Body of pancreas (tissue), 4 donors: Measurements from ENCODE around the gene DAB2. TPM values are rescaled to one million over a fixed set of nuclear protein-coding genes. Genes with fewer than 3 reads are reported as not detected.

Source experiments
- ATAC-seq: fragments of 150-250 bp; one replicate; pipeline ENCODE4 v1.9.1; 2016
- DNase-seq, 4 donors: peaks; one replicate each; pipeline ENCODE4 v3.0.0-alpha.2; 2019
- H3K27ac ChIP-seq, 4 donors: fragments of 200-600 bp; sonication (generic); 1 replicate in 3 of 4; 2 replicates in 1 of 4; pipeline versions ENCODE4 v1.5.1 to v1.6.1; 2016 to 2019; ENCODE audit warnings: mild to moderate bottlenecking in 1 of 4, mixed read lengths in 1 of 4, moderate library complexity in 1 of 4
- H3K27me3 ChIP-seq, 2 donors: fragments of 200-600 bp; sonication (generic); one replicate each; pipeline ENCODE4 v1.6.0; 2016; ENCODE audit warnings: mild to moderate bottlenecking in 1 of 2
- H3K36me3 ChIP-seq, 2 donors: fragments of 200-600 bp; sonication (generic); replicated peaks in 1 of 2; 2 replicates each; pipeline ENCODE4 v1.5.1; 2016; ENCODE audit warnings: low read depth in 2 of 2; ENCODE audit not compliant: insufficient read depth in 1 of 2
- H3K4me1 ChIP-seq: fragments of 200-600 bp; sonication (generic); one replicate; pipeline ENCODE4 v1.6.0; 2016
- H3K4me3 ChIP-seq, 2 donors: fragments of 200-600 bp; sonication (generic); 1 replicate in 1 of 2; 2 replicates in 1 of 2; pipeline ENCODE4 v1.5.1; 2016 to 2019
- H3K9me3 ChIP-seq, 3 donors: fragments of 200-600 bp; sonication (generic); 1 replicate in 2 of 3; 2 replicates in 1 of 3; pipeline ENCODE4 v1.5.1; 2016
- CTCF ChIP-seq, 7 experiments: fragments of 450-650 bp in 4 of 7; fragments of 200-600 bp in 3 of 7; sonication (generic) in 3 of 7; IDR thresholded peaks; one replicate each; pipeline ENCODE4 v1.5.1; 2016 to 2019; ENCODE audit warnings: antibody characterized with exemption in 7 of 7
- POLR2A ChIP-seq, 3 donors: fragments of 450-650 bp; IDR thresholded peaks; one replicate each; pipeline ENCODE4 v1.6.1; 2016; ENCODE audit warnings: antibody characterized with exemption in 3 of 3, mild to moderate bottlenecking in 2 of 3
- WGBS, 2 donors: methylation state at CpG; one replicate each; pipeline ENCODE4 v1.1.5; 2017; 5-methylcytosine and 5-hydroxymethylcytosine counted together
- intact Hi-C: fragments of 100-400 bp; cut with DNase I; formaldehyde crosslinking; loops from one replicate; pipeline ENCODE4 v1.15.1; 2023
- total RNA-seq, 2 donors: library from RNA; depleted of rRNA; stranded (reverse); fragments of >200 nt; gene quantifications; one replicate each; pipeline ENCODE4 v1.1.0, GENCODE V29; 2016

Gene DAB2
- total RNA-seq, 2 donors from 2014 or later, result 33.9 to 39.4 TPM

- TF ChIP-seq CTCF (IDR thresholded peaks at IDR 0.05), result no peak
- TF ChIP-seq POLR2A (IDR thresholded peaks at IDR 0.05), result no peak
- Histone ChIP-seq H3K36me3 (no peaks in the 10 kb centered on the region), H3K27ac (no peak overlapping the region), H3K9me3 (no peaks in the 10 kb centered on the region), H3K4me3 (no peak overlapping the region), H3K4me1 (peaks cover 11% of the 10 kb centered on the region), H3K27me3 (no peaks in the 10 kb centered on the region)
- 91 to 92% methylated on average over 2 of the region's 2 CpGs for WGBS, 2 donors
- no peak for DNase-seq
- intact Hi-C loops, result no loop called here
- ATAC-seq, result no peak
These were observed 19.1 kb upstream of the DAB2 start for GRCh38 chr5:39443911-39444310.

GRCh38 chr5:39442991-39443390 is 18.2 kb upstream of the DAB2 start:
- Histone ChIP-seq H3K4me1 (peaks cover 11% of the 10 kb centered on the region), H3K27me3 (no peaks in the 10 kb centered on the region), H3K36me3 (no peaks in the 10 kb centered on the region), H3K4me3 (no peak overlapping the region), H3K27ac (no peak overlapping the region), H3K9me3 (no peaks in the 10 kb centered on the region)
- intact Hi-C loops, result no loop called here
- DNase-seq (no peak), ATAC-seq (no peak)
- TF ChIP-seq POLR2A (IDR thresholded peaks at IDR 0.05) (no peak), CTCF (IDR thresholded peaks at IDR 0.05) (no peak)
- 61 to 84% methylated on average over 3 of the region's 3 CpGs for WGBS, 2 donors

GRCh38 chr5:39441838-39442237 is 17.1 kb upstream of the DAB2 start:
- ATAC-seq, result no peak
- Histone ChIP-seq H3K27ac (no peak overlapping the region), H3K4me3 (no peak overlapping the region), H3K9me3 (no peaks in the 10 kb centered on the region), H3K4me1 (peaks cover 11% of the 10 kb centered on the region), H3K27me3 (no peaks in the 10 kb centered on the region), H3K36me3 (no peaks in the 10 kb centered on the region)
- intact Hi-C loops, result no loop called here
- WGBS, 2 donors, result 39 to 63% methylated on average over 2 of the region's 2 CpGs
- TF ChIP-seq CTCF (IDR thresholded peaks at IDR 0.05) (no peak), POLR2A (IDR thresholded peaks at IDR 0.05) (no peak)
- DNase-seq, result no peak

- intact Hi-C loops, result no loop called here
- DNase-seq, result no peak
- Histone ChIP-seq H3K4me1 (peaks cover 11% of the 10 kb centered on the region), H3K4me3 (no peak overlapping the region), H3K27ac (no peak overlapping the region), H3K36me3 (no peaks in the 10 kb centered on the region), H3K27me3 (no peaks in the 10 kb centered on the region), H3K9me3 (no peaks in the 10 kb centered on the region)
- no peak for ATAC-seq
- 50 to 61% methylated on average over 2 of the region's 2 CpGs for WGBS, 2 donors
- TF ChIP-seq POLR2A (IDR thresholded peaks at IDR 0.05), result no peak
These were observed 16.3 kb upstream of the DAB2 start for GRCh38 chr5:39440958-39441624.

GRCh38 chr5:39440192-39440957 is 15.6 kb upstream of the DAB2 start:
- TF ChIP-seq POLR2A (IDR thresholded peaks at IDR 0.05) (no peak), CTCF (IDR thresholded peaks at IDR 0.05) (no peak)
- H3K4me1 ChIP-seq, result peaks cover 11% of the 10 kb centered on the region

More at GRCh38 chr5:39440192-39440957, 15.6 kb upstream of the DAB2 start:
- ATAC-seq (no peak), DNase-seq (no peak)
- WGBS, 2 donors, result 49 to 52% methylated on average over 3 of the region's 3 CpGs
- no peak overlapping the region for H3K27ac ChIP-seq
- H3K4me3 ChIP-seq, result no peak overlapping the region
- H3K9me3 ChIP-seq, result no peaks in the 10 kb centered on the region
- H3K36me3 ChIP-seq, result no peaks in the 10 kb centered on the region
- H3K27me3 ChIP-seq, result no peaks in the 10 kb centered on the region
- intact Hi-C loops, result no loop called here
